Stromal cell of bone marrow (primary cell): ENCODE data around the gene DUSP10.

Experiments
- DNase-seq: peaks from one replicate; pipeline ENCODE4 v3.0.0-alpha.2; 2012; ENCODE audit warnings: low read depth

The DUSP10 gene

DNA sequence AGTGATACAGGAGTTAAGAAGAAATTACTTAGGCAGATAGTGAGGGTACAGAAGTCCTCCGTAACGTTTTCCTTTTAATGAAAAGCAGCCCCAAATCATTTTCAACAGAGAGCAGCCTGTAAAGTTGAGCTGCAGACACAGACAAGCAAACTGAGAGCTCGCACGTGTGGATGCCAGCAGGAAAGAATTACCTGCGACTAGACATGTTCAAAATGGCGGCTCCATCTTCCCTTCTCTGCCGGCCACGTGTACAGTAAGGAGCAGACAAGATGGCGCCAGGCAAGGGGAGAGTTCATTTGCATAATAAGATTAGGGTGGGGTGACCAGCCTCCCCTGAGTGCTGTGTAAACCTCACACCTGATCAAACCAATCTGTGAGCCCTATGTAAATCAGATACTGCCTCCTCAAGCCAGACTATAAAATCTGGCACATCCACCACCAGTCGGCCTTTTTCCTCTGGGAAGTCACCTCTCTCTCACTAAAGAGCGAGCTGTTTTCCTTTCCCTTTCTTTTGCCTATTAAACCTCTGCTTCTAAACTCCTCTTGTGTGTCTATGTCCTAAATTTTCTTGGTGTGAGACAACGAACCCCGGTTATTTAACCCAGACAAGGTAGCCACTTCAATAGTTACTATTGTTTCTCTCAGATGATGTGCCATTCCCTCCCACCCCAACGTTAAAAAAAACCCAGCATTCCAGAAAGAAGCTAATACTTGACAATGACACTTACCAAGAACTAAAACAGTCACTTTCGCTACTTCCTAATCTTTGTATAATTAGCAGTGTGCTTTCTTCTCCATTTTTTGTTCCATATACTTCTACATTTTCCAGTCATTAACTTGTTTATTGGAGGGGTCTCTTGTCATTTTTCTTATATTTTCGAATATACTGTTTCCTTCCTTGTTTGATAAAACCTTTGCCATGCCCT lies 27.4 kb downstream of the DUSP10 start:
- no peak for DNase-seq

DNA sequence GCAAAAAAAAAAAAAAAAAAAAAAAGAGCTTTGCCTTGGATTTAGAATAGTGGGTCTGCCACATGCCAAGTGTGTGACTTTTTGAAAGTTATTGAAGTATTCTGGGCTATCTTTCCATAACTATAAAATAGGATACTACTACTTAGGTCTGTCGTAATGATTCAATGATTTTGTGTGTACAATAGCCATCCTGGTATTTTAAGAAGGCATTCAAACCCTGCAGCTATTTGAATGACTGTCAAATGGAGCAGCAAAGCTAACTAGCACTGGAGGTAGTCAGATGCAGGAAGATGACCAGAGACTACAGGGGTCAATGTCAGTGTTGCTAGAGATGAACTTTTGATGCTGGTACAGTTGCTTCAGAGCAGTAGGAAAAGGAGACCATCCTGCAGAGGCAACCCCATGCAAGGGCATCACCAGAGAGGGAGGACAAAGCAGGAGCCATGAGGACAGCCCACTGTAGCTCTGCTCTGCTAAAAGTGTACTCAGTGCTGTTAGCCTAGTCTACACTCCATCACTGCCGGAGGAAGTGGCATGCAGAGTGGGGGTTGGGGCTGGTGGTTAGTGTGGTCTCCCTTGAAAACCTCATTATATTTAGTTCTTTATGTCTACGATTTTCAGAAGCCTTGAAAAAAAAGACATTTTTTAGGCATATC lies 29.0 kb downstream of the DUSP10 start:
- no peak for DNase-seq

DNA sequence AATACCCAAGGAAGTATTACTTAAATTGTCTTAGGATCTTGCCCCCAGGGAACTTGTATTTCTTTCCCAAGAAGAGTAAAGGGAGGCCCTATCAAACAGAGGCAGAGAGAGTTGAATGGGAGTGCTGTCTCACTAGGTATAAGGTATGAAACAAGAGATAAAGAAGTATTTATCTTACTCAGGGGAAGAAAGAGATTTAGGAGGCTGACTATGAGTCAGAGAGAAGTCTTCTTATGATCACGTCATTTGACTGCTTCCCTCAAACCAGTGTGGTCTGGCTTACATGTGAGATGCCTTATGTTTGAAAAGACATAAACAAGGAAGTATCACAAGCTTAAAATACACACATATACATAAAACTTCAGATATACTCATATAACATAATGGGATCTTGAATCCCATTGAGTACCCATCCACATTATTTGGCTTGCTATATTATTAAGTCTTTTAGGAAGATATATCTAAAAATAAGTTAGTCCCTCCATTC lies 29.6 kb downstream of the DUSP10 start:
- peak; percentile 74 for DNase-seq

DNA sequence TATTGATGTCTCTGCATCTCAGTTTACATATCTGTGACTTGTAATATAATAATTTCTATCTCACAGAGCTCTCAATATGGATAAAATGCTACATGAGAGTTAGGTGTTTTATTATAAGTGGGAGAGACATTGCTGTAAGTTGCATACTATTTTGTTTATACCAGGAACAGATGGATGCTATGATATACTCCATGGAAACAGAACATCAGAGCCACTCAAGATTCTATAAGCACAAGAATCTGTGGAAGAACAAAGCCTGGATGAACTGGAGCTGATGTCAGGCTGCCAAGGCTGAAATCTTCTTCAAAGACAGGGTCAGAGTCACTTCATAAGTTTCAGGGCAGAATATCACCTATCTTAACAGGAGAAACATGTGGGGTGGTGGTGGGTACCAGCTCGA lies 30.2 kb downstream of the DUSP10 start:
- DNase-seq: no peak

DNA sequence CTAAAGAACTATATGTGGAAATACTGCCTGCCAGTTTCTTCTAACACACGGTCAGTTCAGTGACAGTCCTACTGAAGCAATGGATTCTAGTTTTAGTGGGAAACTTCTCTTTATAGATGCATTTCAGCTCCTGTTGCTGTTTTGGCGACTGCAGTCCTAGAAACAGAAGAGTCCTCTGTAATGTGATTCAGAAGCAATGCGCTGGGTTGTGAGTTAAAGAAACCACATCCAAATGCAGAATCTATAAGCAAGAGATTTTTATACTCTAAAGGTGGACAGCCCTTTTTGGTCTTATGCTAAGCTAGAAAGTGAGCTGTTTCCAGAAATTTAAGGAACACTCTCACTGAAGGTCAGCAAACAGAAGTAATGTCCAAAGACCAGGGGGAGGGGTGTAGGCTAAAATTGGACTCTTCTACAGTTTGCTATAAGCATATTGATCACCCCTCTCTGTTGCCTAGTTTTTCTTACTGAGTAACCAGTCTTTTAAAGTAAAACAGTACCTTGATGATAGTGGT lies 30.8 kb downstream of the DUSP10 start:
- DNase-seq: no peak

DNA sequence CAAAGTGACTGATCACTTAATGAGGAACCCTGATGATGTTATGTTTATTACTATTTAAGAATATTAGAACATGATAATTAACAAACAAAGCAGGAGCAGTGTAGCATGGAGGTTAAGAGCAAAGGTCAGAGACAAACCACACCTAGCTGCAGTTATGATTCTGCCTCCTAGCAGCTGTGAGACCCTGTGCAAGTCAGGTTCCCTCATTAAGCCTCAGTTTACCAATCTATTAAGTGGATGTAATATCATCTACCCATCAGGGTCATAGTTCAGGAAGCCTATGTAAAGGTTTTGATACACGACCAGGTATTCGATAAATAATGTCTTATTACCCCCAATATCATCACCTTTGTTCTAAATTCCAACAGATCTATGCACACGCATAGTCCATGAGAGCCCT lies 32.0 kb downstream of the DUSP10 start:
- DNase-seq: no peak

DNA sequence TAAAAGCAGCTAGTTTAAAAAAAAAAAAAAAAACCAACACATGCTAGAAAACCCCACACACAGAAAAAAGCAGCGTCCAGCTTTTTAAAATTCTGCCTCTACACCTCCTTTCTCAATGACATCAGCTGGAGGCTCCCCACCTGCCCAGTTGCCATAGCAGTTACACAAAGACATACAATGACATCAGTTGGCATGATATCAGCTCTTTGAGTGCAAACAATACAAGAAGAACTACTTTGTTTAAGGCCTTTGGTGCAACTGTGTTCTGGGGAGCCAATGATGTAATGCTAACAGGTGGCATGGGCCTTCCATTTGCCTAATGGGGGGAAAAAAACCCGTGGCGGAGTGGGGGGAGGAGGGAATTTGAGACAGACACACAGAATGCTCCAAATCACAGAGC lies 32.9 kb downstream of the DUSP10 start:
- peak; percentile 38 for DNase-seq

DNA sequence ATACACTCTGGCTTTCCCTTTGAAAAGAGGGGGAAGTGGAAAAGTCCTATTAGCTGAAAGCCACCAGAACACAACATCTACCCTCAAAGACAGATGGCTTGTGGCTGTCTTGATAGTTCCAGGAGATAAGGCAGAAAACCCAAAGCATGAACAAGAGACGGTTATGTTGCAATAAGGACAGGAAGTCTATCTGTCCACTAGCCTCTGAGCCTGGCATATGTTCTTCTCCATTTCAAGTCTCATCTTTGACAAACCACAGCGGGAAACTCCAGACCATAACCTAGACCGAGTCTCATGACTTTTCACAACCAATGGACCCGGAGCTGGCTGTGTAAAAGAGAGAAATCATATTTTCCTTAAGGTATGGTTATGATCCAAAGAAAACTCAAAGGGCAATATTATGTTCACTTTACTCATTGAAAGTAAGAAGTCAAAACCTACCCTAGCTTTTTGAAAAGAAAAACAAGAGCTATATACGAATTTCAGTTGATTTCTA lies 33.8 kb downstream of the DUSP10 start:
- peak; percentile 40 for DNase-seq

DNA sequence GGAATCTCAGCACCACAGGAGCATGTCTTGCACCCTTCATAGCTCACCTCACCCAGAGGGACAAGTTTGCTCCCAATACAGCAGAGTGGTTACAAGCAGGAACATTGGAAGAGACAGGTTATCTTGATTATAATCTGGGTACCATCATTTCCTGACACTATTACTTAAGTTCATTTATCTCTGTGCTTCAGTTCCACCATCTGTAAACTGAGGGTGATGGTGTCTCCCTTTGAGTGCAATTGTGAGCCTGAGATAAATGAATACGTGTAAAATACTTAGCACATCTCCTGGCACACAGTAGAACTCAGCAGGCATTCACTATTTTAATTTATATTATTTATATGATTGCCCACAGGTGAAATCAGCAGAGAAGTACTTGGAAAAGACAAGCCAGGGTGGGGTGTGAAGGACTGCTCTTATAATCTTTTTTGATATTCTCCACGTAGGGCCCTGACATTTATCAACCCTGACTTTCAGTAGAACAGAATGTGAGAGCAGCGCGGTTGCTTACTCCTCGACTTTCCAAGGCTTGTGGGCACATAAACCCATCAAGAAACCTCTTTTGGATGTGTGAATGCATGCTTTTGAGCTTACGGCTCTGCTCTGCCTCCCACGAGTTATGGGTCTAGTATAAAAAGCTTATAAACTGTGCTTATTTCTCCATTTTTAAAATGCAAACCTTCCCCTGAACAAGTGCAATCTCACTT lies 34.9 kb downstream of the DUSP10 start:
- DNase-seq: no peak

DNA sequence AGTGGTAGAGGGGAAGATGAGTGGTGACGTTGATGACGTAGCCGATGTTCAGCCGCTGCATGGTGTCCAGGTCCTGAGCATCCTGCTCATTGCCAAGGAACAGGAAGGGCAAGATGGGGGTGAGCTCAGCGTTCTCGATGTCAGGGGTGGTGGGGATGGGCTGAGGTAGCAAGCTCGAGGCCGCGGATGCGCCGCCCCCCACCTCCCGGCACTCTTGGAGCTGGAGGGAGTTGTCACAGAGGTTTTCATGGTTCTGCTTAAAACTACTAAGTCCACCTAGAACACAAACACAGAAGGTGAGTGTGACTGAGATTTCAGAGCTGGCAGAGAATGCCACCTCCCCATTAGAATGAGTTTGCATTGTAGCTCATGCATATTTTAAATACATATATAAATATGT lies 35.7 kb downstream of the DUSP10 start:
- DNase-seq: no peak

DNA sequence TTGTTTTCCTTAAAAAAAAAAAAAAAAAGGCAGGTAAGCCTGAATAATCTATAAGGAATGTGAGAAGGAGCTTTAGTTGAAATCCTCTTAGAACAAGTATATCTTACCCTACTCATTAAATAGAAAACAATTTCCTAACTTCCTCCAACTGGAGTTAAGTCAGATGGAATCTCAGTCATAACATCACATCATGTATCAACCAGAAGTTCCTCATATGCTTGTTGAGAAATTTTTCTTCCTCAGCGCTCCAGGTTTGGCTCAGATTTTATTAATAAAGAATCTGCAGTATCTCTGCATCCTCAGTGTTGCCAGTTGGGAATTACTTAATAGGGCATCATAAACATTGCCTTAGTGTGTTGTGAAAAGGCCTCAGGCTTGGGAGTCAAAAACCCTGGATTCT lies 37.6 kb downstream of the DUSP10 start:
- DNase-seq: no peak

DNA sequence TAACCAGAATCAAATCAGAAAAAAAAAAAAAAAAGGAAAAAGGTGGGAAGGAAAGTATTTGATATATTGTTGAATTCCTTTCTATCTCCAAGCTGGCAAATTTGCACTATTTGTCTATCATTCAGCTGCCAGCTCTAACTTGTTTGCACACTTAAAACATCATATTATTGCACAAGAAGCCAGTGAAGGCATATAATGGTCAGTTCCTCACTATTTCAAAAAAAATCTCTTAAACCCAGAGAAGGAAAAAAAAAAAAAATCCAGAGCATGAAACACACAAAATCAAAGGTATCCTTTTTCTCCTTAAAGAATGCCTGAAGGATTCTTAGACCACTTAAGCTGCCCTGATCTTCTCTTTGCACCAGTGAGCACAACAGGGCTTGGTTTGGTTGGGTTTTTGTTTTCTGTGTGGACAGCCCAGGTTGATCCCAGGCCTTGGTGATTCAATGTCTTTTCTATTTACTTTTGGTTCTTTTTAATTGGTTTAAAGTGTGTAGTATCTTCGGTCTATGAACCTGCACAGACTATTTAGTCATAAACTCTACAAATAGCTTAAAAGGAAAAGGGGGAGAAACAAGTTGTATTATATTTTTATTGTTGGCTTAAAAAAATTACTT lies 40.2 kb downstream of the DUSP10 start:
- no peak for DNase-seq

DNA sequence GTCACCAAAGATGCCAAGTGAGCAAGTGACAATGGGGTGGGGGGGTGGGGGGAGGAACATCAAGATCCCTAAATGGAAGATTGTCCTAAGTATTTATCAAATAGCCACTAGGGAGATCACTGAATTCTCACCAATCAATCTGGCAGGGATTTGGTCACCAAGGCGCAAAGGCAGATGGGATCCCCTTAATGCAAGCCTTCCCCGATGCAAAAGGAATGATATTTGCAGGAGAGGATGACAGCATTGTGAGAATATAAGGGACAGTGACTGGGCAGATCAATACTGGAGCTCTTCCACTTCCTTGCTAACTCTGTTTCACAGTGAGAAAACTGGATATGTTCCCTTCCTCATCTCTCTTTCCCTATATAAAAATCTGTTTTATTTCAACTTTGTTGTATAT lies 40.9 kb downstream of the DUSP10 start:
- DNase-seq: no peak

DNA sequence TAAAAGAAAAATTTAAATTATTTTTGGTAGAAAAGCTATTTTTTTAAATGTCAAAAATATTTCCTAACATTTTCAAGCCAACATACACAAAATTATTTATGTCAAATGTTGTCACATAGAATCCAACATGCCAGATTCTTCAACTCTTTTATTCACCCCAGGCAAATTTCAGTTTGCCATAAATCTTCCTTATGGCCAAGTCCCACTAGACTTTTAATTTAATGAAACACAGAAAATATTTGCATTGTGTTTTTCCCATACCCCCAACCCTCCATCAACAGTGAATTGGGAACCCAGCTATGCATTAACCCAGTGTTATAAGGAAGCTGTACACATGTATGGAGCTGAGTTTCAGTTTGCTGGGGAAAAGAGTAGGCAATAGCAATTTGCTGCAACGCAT lies 41.4 kb downstream of the DUSP10 start:
- DNase-seq: no peak

DNA sequence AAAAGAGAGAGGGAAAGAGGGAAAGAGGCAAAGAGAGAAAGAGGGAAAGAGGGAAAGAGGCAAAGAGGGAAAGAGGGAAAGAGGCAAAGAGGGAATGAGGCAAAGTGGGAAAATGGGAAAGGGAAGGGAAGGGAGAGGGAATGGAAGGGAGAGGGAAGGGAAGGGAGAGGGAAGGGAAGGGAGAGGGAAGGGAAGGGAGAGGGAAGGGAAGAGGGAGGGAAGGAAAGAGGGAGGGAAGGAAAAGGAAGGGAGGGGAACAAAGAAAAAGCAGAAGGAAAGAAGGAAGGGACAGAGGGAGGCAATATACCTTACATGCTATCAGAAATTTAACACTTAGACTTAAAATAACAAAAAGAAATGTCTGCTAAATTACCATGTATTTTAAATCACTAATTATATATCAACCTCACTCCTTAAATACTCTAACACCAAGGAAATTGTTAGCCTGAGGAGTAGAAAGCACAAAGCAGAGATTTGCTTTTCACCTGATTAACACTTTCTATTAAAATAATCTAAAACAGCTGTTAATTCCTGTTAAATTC lies 41.8 kb downstream of the DUSP10 start:
- DNase-seq: no peak

DNA sequence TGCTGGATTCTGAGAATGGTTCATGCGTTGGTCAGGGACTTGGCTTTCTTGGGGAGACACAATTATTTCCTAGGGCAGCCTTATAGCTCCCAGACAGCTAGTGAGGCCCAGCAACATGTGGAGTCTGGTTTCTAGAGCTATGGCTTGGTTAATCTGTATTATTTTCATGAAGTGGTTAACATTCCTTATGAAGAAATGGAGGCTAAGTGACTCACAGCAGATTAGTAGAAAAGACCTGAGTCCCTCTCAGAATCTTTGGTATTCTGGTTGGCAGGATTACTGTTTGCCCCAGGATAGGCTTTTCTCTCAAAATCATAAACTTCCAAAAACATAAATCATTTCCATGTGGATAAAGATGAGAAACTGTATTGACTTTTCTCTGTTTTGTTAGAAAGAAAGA lies 42.3 kb downstream of the DUSP10 start:
- DNase-seq: no peak

DNA sequence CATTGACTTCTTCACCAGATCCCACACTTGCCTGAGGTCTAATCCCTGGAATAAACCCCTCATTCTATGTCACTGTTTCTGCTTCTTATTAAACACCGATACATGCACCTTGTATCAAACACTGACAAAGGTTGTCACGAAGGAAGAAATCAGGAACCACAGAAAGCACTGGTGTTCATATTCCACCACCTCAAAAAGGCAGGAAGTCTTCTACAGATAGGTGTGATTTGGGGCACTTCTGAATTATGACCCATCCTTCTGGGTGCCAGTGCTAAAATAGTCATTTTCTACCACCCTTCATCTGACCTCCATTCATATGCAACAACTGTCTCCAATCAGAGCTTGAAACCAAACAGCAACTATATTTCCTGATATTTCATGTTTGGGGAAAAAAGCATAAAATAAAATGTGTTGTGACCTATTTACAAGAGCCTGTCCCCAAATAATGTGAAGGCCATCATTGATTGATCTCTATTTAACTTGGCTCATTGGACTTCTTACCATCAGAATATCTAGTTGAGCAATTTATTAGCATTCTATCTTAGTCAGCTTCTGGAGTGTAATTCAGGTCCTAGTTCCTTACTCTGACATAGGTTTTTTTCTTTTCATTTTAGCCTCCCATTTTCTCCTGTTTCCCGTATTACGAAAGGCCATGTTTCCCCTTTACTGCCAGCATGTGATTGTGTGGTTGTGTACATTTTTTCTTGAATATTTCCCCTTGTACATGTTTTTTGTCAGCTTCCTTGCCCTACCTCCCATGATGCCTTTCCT lies 43.1 kb downstream of the DUSP10 start:
- DNase-seq: no peak

DNA sequence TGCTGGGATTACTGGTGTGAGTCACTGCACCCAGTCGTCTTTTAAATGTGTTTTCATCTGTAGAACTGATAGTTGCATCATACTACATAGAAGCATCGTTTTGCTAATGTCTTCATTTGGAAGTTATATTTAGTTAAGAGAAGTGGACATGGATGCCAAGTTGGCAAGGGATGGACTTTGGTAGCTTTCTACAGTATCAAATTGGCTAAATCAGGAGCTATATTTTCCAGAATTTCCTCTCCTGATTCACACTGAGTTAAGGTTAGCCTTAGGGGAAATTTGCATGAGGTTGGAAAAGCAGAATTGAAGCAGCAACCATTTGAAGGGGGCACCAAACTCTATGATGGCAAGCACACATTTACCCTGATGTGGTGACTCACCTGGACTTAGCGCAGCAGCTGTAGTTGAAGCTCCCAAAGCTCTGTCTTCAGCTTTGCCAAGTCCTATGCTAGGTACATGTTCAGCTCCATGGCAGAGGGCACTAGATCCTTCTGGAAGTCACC lies 43.9 kb downstream of the DUSP10 start:
- DNase-seq: peak; percentile 68

DNA sequence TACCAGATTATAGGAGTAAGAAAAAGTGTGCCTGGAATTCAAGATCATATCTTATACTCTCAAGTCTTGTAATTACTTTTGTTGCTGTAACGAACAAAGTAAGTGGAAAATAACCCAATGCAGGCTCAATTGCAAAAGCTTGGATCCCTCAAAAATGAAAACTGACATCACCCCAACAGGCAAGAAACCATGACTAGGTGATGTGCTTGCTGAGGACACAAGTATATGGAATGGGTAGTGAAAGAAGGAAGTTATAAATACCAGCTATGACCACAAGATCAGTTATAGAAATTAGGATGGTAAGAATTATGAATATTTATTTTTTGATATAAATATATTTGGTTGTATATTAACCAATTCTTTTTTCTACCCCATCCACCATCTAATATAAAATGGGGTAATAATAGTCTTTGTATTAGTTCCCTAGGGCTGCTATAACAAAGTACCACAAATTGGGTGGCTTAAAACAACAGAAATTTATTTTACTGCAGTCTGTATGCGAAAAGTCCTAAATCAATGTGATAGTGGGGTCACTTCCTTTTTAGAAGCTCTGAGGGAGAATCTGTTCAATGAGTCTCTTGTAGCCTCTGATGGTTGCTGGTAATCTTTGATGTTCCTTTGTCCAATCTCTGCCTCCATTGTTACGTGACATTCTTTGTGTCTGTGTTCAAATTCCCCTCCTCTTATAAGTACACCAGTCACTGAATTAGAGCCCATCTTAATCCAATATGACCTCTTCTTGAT lies 45.0 kb downstream of the DUSP10 start:
- no peak for DNase-seq

DNA sequence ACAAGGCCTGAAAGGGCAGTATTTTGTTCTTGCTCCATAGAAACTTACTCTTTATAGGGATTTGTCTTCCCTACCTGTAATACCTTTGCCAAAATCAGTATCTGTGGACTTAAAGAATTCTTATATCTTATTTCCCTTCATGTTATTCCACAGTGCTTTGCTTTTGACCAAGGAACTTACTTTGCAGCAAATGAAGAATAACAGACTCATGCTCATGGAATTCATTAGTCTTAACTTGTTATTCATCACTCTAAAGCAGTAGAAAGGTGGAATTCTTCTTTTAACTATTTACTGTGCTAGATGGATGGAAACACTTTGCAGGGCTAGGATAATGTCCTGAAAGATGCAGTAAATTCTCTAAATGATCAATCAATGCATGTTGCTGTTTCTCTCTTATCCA lies 45.9 kb downstream of the DUSP10 start:
- no peak for DNase-seq
